Left kidney (tissue), 2 donors: ENCODE results near the gene CD52. TPM values are rescaled to one million over a fixed set of nuclear protein-coding genes. Genes with fewer than 3 reads are reported as not detected.
"Not testable (repeated sequence)": the region's sequence is repeated elsewhere in the genome, so short reads cannot be mapped to it uniquely, and the experiment has no call there.

Experiments used
- DNase-seq: peaks from one replicate; pipeline ENCODE4 v3.0.0-alpha.2; 2013
- polyA plus RNA-seq: library from polyadenylated mRNA; unstranded; fragments of 120-200 nt; gene quantifications from one replicate; pipeline ENCODE4 v1.2.1, GENCODE V29; 2013; ENCODE audit not compliant: insufficient read length

The CD52 gene
- polyA plus RNA-seq, 1 donor = 5.6 TPM

- no peak for DNase-seq
Measured at GRCh38 chr1:26300578-26301275, 17.0 kb upstream of the CD52 start.

- DNase-seq = no peak
Measured at GRCh38 chr1:26302733-26303405, 14.9 kb upstream of the CD52 start.

GRCh38 chr1:26305667-26306289, 12.0 kb upstream of the CD52 start:
- DNase-seq = no peak

GRCh38 chr1:26306290-26307229, 11.2 kb upstream of the CD52 start, which contains the start of gene UBXN11:
Gene UBXN11, minus strand, starts transcription at chr1:26306636. Its CDS starts 3,753 bp downstream, at chr1:26302883.
- DNase-seq = peak; percentile 94

GRCh38 chr1:26307363-26307781, 10.4 kb upstream of the CD52 start:
- no peak for DNase-seq

- DNase-seq = not testable (repeated sequence)
Measured at GRCh38 chr1:26307966-26308899, 9.5 kb upstream of the CD52 start.

GRCh38 chr1:26314501-26314900, 3.3 kb upstream of the CD52 start:
- no peak for DNase-seq

- DNase-seq = no peak
Measured at GRCh38 chr1:26315874-26316850, 1.6 kb upstream of the CD52 start.

GRCh38 chr1:26317146-26317545, 612 bp upstream of the CD52 start:
- DNase-seq = no peak

- DNase-seq = no peak
Measured at GRCh38 chr1:26318338-26319064, 743 bp downstream of the CD52 start.

- no peak for DNase-seq
Measured at GRCh38 chr1:26320896-26321295, 3.1 kb downstream of the CD52 start.

GRCh38 chr1:26321315-26322041, 3.7 kb downstream of the CD52 start:
- DNase-seq = peak; percentile 82

GRCh38 chr1:26322042-26322331, 4.2 kb downstream of the CD52 start:
- no peak for DNase-seq

GRCh38 chr1:26323382-26323781, 5.6 kb downstream of the CD52 start:
- DNase-seq = no peak

GRCh38 chr1:26324550-26324949, 6.8 kb downstream of the CD52 start:
- DNase-seq = no peak

GRCh38 chr1:26327956-26328362, 10.2 kb downstream of the CD52 start:
- no peak for DNase-seq

- no peak for DNase-seq
Measured at GRCh38 chr1:26328597-26328996, 10.8 kb downstream of the CD52 start.

- not testable (repeated sequence) for DNase-seq
Measured at GRCh38 chr1:26329380-26329779, 11.6 kb downstream of the CD52 start.
